Measurements from ENCODE around the gene TNFRSF25. TPM values are rescaled to one million over a fixed set of nuclear protein-coding genes. Genes with fewer than 3 reads are reported as not detected.

The TNFRSF25 gene
- total RNA-seq, 1 experiment from 2014 or later, result 19.4 TPM

DNA sequence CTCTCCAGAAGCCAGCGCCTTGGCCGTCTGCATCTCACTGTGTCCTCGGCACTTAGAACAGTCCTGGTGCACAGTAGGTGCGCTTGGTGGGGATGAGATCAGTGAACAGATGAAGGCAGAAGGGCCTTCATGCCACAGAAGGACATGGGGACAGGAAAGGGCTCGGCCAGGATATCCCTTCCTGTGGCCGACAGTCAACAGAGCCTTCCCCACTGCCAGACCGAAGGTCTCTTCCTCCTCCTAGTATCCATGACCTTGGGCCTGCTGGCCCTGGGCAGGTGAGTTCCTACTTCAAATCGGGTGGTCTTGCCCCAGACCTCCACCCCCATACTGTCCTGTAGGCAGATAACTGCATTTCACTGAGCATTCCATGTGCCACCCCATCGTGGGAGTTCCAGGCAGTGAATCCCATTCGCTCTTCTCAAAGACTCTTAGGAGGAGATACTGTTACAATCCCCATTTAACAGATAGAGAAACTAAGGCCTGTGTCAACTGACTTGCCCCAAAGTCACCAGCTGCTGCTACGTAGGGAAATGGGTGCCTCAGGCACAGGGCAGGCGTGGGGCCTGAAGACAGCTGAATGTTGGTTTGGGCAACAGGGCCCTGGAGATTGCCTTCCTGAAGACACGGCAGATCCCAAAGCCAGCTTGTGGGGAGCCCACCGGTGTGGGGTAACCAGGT lies 22.0 kb upstream of the TNFRSF25 start:
- H3K9ac ChIP-seq (ENCODE audit: extremely low read depth, insufficient read length, low read length), result no peak overlapping the region
- 0 out of 2 replicates have a peak, but pooled peaks cover 1% of the 10 kb centered on the region for H3K79me2 ChIP-seq (ENCODE audit: insufficient read depth, low read length)
- no peak for TF ChIP-seq CTCF (conservative IDR thresholded peaks at IDR 0.05)
- no peak overlapping the region for H3K18ac ChIP-seq (ENCODE audit: insufficient read length, low read depth, low read length)
- no peak overlapping the region for H2AFZ ChIP-seq (ENCODE audit: low read length)
- no peaks in the 10 kb centered on the region for H4K20me1 ChIP-seq (ENCODE audit: control insufficient read depth, insufficient read depth, insufficient read length)
- no peak overlapping the region for H3K4ac ChIP-seq (ENCODE audit: low read depth, low read length)
- Mint-ChIP-seq H3K36me3 (ENCODE audit: insufficient read depth in 1 of 3, low read depth in 3 of 3) (peaks cover 0 to under 1% (median under 1%) of the 10 kb centered on the region in 3 experiments; a peak in 2 of 7 replicates), H3K9me3 (no peaks in the 10 kb centered on the region), H3K4me1 (peaks cover 22 to 28% of the 10 kb centered on the region in 2 experiments), H3K27me3 (ENCODE audit: low read depth) (peaks cover 5% of the 10 kb centered on the region), H3K4me3 (no peak overlapping the region), H3K27ac (no peak overlapping the region; a peak in 1 of 7 replicates)
- no CpG with 5 or more reads among the region's 14 CpGs for WGBS (ENCODE audit: extremely low coverage, insufficient read length, low lambda C conversion rate)
- H3K27me3 ChIP-seq (ENCODE audit: insufficient read depth, low read length), result no peaks in the 10 kb centered on the region
- DNase-seq, result no peak
- H3K14ac ChIP-seq (ENCODE audit: insufficient read depth, low read length), result no peak overlapping the region; the same call in 1 of the 2 replicates
- no peak overlapping the region for H2BK15ac ChIP-seq (ENCODE audit: low read depth, low read length)
- H2BK12ac ChIP-seq (ENCODE audit: insufficient read length, low read depth, low read length), result no peak overlapping the region
- no peaks in the 10 kb centered on the region; the same call in 1 of the 2 replicates for H3K4me1 ChIP-seq (ENCODE audit: insufficient read depth, low read length)
- H2BK20ac ChIP-seq (ENCODE audit: low read depth, low read length, poor library complexity, severe bottlenecking), result no peak overlapping the region
- H3K23ac ChIP-seq (ENCODE audit: insufficient read length, low read depth, low read length), result no peak overlapping the region
- no peak overlapping the region for H3K4me2 ChIP-seq (ENCODE audit: insufficient read depth, insufficient read length, low read length)
- no peak overlapping the region for H4K8ac ChIP-seq (replicated peaks; ENCODE audit: insufficient read length, low read depth, low read length)
- no peak overlapping the region for H3K27ac ChIP-seq (ENCODE audit: insufficient read length, low read depth, low read length)
- H4K91ac ChIP-seq (ENCODE audit: insufficient read length, low read depth, low read length), result no peak overlapping the region
- no peak overlapping the region for H3K56ac ChIP-seq (ENCODE audit: insufficient read length, low read depth, low read length)
- no peak overlapping the region for H3T11ph ChIP-seq (ENCODE audit: low read length)
- H3K23me2 ChIP-seq (ENCODE audit: insufficient read length, low read depth, low read length, poor library complexity, severe bottlenecking), result peaks cover 17% of the 10 kb centered on the region
- H2BK5ac ChIP-seq (ENCODE audit: insufficient read length, low read length), result no peak overlapping the region
- no peak overlapping the region for H4K5ac ChIP-seq (ENCODE audit: insufficient read length, low read depth, low read length)
- no peaks in the 10 kb centered on the region for H3K9me3 ChIP-seq (ENCODE audit: control insufficient read depth, low read depth, low read length)
- no peak overlapping the region for H2BK120ac ChIP-seq (ENCODE audit: low read depth, low read length, poor library complexity, severe bottlenecking)
- H2AK5ac ChIP-seq (ENCODE audit: insufficient read length, low read length), result no peak overlapping the region
- no peaks in the 10 kb centered on the region for H3K79me1 ChIP-seq (ENCODE audit: insufficient read depth, low read depth, low read length, poor library complexity, severe bottlenecking)

All from H9 (cell line).